Chondrocyte (in vitro differentiated cells): ENCODE data around the gene ACAA2. TPM values are rescaled to one million over a fixed set of nuclear protein-coding genes. Genes with fewer than 3 reads are reported as not detected.

ENCODE experiments used
- DNase-seq: peaks from one replicate; pipeline ENCODE4 v3.0.0; 2021; ENCODE audit warnings: mixed read lengths, low spot score
- H3K27ac Mint-ChIP-seq: one replicate; pipeline ENCODE4 v1.8.0; 2021; ENCODE audit warnings: mild to moderate bottlenecking, moderate library complexity, mixed read lengths; ENCODE audit not compliant: unreplicated experiment
- H3K27me3 Mint-ChIP-seq: 2 replicates; pipeline ENCODE4 v1.8.0; 2021; ENCODE audit warnings: low read depth, mixed read lengths
- H3K36me3 Mint-ChIP-seq: 2 replicates; pipeline ENCODE4 v1.8.0; 2021; ENCODE audit warnings: low read depth, mixed read lengths
- H3K4me1 Mint-ChIP-seq: 2 replicates; pipeline ENCODE4 v1.8.0; 2021; ENCODE audit warnings: low read depth, mild to moderate bottlenecking, mixed read lengths
- H3K4me3 Mint-ChIP-seq: one replicate; pipeline ENCODE4 v1.8.0; 2021; ENCODE audit warnings: mild to moderate bottlenecking, moderate library complexity, mixed read lengths; ENCODE audit not compliant: unreplicated experiment
- H3K9me3 Mint-ChIP-seq: 2 replicates; pipeline ENCODE4 v1.8.0; 2021; ENCODE audit warnings: low read depth, mixed read lengths
- CTCF ChIP-seq: fragments of 200-600 bp; sonication (generic); IDR thresholded peaks from 2 replicates; pipeline ENCODE4 v1.5.0; 2021; ENCODE audit warnings: antibody characterized with exemption, mild to moderate bottlenecking, moderate library complexity
- total RNA-seq: library from RNA; stranded (reverse); gene quantifications from 3 replicates; pipeline ENCODE4 v1.2.1, GENCODE V29; 2021

Gene ACAA2
- total RNA-seq, 1 donor from 2014 or later: 60.3 TPM

- Mint-ChIP-seq H3K27ac (no peak overlapping the region), H3K27me3 (peaks cover 2% of the 10 kb centered on the region), H3K9me3 (no peaks in the 10 kb centered on the region), H3K4me1 (peaks cover 27% of the 10 kb centered on the region), H3K36me3 (no peaks in the 10 kb centered on the region), H3K4me3 (no peak overlapping the region)
- no peak for TF ChIP-seq CTCF
- DNase-seq: no peak
These were observed 36.2 kb upstream of the ACAA2 start for GRCh38 chr18:49849331-49850217.

- no peak for TF ChIP-seq CTCF
- H3K27me3 Mint-ChIP-seq: peaks cover 2% of the 10 kb centered on the region
- H3K4me3 Mint-ChIP-seq: no peak overlapping the region
- H3K9me3 Mint-ChIP-seq: no peaks in the 10 kb centered on the region
- H3K27ac Mint-ChIP-seq: no peak overlapping the region
- no peak for DNase-seq
- H3K4me1 Mint-ChIP-seq: peaks cover 27% of the 10 kb centered on the region
- no peaks in the 10 kb centered on the region for H3K36me3 Mint-ChIP-seq
These were observed 34.8 kb upstream of the ACAA2 start for GRCh38 chr18:49848115-49848514.

- no peak for DNase-seq
- TF ChIP-seq CTCF: no peak
- peaks cover 27% of the 10 kb centered on the region for H3K4me1 Mint-ChIP-seq
- no peaks in the 10 kb centered on the region for H3K9me3 Mint-ChIP-seq
- H3K36me3 Mint-ChIP-seq: no peaks in the 10 kb centered on the region
- peaks cover 2% of the 10 kb centered on the region for H3K27me3 Mint-ChIP-seq
- no peak overlapping the region for H3K4me3 Mint-ChIP-seq
- no peak overlapping the region for H3K27ac Mint-ChIP-seq
These were observed 34.2 kb upstream of the ACAA2 start for GRCh38 chr18:49847524-49847923.

GRCh38 chr18:49846718-49847470 is 33.6 kb upstream of the ACAA2 start:
- H3K4me3 Mint-ChIP-seq: no peak overlapping the region
- no peaks in the 10 kb centered on the region for H3K9me3 Mint-ChIP-seq
- H3K36me3 Mint-ChIP-seq: no peaks in the 10 kb centered on the region
- DNase-seq: no peak
- H3K27ac Mint-ChIP-seq: no peak overlapping the region
- peaks cover 2% of the 10 kb centered on the region for H3K27me3 Mint-ChIP-seq
- peaks cover 27% of the 10 kb centered on the region for H3K4me1 Mint-ChIP-seq
- TF ChIP-seq CTCF: no peak

- no peak for TF ChIP-seq CTCF
- H3K36me3 Mint-ChIP-seq: no peaks in the 10 kb centered on the region
- H3K4me3 Mint-ChIP-seq: no peak overlapping the region
- H3K4me1 Mint-ChIP-seq: peaks cover 27% of the 10 kb centered on the region
- H3K9me3 Mint-ChIP-seq: no peaks in the 10 kb centered on the region
- no peak for DNase-seq
- no peak overlapping the region for H3K27ac Mint-ChIP-seq
- peaks cover 2% of the 10 kb centered on the region for H3K27me3 Mint-ChIP-seq
These were observed 33.0 kb upstream of the ACAA2 start for GRCh38 chr18:49846361-49846662.
